Measurements from ENCODE around the gene FOXG1.

The FOXG1 gene

DNA sequence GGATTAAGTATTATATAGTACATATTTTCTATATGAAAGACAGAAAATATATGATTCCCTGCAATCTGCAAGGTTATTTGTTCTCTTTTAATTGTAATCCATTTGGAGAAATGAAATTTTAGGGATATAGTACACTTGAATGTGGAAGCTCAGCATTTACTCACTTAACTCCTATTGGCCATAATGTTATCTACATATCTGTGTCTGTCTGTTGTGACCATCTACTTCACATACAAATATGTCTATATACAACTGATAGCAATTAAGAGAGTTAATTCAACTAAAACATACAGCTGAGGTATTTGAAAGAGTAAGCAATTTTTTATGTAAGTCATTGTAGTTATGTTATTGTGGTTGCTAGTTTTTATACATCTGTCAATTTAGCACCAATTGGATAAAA lies 12.9 kb downstream of the FOXG1 start:
- Mint-ChIP-seq H3K4me3 (no peak overlapping the region), H3K4me1 (ENCODE audit: low read depth) (peaks cover 4% of the 10 kb centered on the region), H3K27me3 (peaks cover 65% of the 10 kb centered on the region), H3K36me3 (peaks cover 16% of the 10 kb centered on the region), H3K27ac (no peak overlapping the region), H3K9me3 (ENCODE audit: low read depth) (peaks cover 11% of the 10 kb centered on the region)

DNA sequence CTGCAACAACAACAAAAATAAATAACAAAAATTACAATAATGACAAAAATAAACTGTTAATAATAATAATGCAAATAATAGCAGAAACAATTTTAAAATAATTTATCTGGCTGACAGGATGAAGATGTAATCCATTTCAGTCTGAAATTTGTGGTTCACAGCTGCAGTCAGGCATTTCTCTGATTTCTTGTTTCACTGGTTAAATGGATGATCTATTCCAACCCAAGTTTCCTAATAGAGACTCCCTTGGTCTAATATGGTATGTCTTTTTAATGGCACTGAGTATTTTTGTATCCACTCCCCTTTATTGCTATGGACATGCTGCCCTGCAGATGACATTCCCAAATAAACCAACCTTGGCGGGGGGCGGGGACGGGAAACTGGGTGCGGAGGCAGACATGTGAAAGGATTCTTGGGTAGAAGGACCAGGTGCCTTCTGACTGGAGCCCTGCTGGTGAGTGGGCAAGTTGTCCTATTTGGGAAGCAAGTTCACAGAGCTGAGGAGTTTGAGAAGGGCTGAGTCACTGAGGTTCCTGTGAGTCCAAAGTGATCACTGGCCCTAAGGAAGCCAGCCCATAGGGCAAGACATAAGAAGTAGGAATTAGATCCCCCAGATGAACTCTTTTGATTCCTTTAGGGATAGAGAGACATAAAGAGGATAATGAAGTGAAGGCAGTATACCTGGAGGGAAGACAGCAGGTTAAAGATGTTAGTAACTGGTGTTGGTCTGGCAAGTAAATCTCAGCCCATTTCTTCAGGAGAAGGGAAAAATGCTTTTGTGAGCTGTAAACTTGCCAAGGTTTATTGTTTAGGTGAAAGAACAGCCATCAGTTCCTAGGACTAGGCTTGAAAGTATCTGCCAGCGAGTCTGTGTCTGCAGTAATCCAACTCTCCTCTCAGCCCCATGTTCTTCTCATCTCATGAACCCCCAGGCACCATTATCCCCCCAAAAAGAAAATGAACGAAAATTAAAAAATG lies 14.5 kb downstream of the FOXG1 start:
- Mint-ChIP-seq H3K36me3 (peaks cover 11% of the 10 kb centered on the region), H3K4me1 (ENCODE audit: low read depth) (peaks cover 10% of the 10 kb centered on the region), H3K4me3 (no peak overlapping the region), H3K9me3 (ENCODE audit: low read depth) (peaks cover 6% of the 10 kb centered on the region), H3K27me3 (peaks cover 55% of the 10 kb centered on the region), H3K27ac (no peak overlapping the region)

- Mint-ChIP-seq H3K4me3 (no peak overlapping the region), H3K27me3 (peaks cover 49% of the 10 kb centered on the region), H3K9me3 (ENCODE audit: low read depth) (no peaks in the 10 kb centered on the region), H3K36me3 (peaks cover 8% of the 10 kb centered on the region), H3K27ac (no peak overlapping the region), H3K4me1 (ENCODE audit: low read depth) (peaks cover 10% of the 10 kb centered on the region)
Observed at GRCh38 chr14:28782301-28782700, 15.7 kb downstream of the FOXG1 start.

DNA sequence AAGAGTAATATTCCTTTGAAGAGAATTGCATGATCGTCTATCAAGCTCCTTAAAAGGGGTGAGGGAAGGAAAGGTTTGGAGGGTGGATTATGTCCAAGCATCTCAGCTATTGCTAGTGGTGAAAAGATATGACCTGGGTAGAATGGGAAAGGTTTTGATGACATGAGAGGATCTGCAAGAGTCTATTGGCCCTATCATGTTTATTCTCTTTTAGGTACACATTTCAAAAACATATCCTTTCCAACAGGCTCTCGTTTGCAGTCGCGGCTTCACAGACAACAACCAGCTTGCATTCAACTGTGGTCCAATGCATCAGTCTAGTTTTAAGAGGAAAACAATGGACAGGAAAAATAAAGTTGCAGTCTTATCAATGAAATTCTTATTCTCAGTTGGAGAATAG lies 17.1 kb downstream of the FOXG1 start:
- Mint-ChIP-seq H3K4me1 (ENCODE audit: low read depth) (peaks cover 10% of the 10 kb centered on the region), H3K36me3 (peaks cover 7% of the 10 kb centered on the region), H3K27me3 (peaks cover 42% of the 10 kb centered on the region), H3K4me3 (no peak overlapping the region), H3K9me3 (ENCODE audit: low read depth) (peaks cover 4% of the 10 kb centered on the region), H3K27ac (no peak overlapping the region)

DNA sequence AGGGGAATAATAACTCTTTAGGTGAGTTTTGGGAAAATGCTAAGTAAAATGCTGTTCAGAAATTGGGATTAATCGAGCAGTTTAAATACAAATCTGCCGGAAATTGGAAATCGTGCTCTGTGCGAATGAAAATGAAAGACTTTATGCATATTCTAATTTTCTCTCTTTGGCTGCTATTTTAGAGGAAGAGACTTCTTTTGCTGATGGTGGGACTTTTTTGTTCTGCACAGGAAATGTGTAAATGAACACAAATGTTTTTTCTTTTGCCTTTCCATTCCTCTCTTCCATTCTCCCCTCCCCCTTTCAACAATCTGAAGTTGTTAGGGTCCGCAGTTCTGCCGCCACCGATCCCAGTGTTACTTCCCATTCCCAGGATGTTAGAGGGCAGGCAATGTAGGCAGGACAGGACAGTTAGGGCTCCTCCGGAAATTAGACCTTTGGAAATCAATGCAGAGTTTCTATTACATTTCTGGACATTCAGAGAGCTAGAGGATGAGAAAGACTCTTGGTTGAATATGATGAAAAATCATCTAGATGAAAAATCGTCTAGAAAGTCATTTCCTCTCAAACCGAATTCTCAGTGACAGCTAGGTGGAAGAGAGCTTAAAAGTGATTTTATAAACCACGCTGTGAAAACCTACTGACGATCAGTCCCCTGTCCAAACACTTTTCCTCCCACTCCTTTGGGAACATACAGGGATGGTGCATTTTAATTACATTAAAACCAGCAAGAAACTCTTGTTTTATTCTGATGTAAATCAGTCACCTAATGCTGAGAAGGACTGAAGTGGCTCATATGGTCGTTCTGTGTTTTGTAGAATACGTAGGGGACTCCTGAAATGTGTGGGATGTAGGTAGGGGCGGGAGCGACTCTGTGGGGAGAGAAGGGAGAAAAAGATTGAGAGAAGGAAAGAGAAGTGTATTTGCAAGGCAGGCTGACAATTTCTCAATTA lies 17.8 kb downstream of the FOXG1 start:
- Mint-ChIP-seq H3K27ac (no peak overlapping the region), H3K4me1 (ENCODE audit: low read depth) (peaks cover 10% of the 10 kb centered on the region), H3K36me3 (peaks cover 7% of the 10 kb centered on the region), H3K9me3 (ENCODE audit: low read depth) (peaks cover 4% of the 10 kb centered on the region), H3K4me3 (peak overlapping the region; percentile 62), H3K27me3 (peaks cover 40% of the 10 kb centered on the region)

DNA sequence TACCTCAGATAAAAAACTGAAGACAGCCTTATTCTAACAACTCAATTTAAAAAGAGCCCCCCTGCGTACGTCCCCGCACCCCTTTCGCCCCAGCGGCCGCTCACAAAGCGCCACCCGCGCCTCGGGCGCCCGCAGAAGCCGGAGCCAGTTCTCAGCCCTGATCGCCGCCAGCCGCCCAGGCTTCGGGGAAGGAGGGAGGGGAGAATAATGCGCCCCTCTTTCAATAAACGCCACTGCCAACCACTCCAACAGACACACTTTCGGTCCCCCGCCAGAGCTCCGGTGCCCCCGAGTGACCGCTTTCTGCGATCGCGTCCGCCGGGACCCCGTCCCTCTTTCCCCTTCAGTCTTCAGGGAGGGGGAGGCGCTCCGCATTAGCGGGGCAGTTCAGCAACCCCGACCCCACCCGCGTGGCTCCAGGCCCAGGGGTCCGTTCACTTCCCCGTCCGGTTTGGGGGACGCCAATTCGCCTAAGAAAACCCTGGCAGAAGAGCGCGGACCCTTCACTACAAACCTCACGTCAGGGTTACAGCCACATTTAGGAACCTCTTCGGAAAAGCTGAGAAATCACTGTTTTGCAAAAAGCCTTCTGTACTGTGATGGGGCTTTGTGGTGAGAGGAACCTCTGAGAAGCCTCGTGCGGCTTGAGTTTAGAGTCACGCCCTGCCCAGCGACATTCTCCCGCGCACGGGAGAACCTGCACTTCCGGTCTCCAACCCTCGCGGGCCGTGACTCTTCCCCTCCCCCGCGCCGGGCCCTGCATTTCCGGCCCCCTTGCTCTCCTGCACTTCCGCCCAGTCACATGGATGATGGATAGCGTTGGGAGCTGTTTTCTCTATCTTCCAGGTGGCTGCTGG lies 18.7 kb downstream of the FOXG1 start:
- H3K4me1 Mint-ChIP-seq (ENCODE audit: low read depth), result peaks cover 10% of the 10 kb centered on the region
- no peak overlapping the region for H3K4me3 Mint-ChIP-seq
- no peak overlapping the region for H3K27ac Mint-ChIP-seq
- peaks cover 5% of the 10 kb centered on the region for H3K36me3 Mint-ChIP-seq
- H3K9me3 Mint-ChIP-seq (ENCODE audit: low read depth), result peaks cover 4% of the 10 kb centered on the region
- H3K27me3 Mint-ChIP-seq, result peaks cover 34% of the 10 kb centered on the region

DNA sequence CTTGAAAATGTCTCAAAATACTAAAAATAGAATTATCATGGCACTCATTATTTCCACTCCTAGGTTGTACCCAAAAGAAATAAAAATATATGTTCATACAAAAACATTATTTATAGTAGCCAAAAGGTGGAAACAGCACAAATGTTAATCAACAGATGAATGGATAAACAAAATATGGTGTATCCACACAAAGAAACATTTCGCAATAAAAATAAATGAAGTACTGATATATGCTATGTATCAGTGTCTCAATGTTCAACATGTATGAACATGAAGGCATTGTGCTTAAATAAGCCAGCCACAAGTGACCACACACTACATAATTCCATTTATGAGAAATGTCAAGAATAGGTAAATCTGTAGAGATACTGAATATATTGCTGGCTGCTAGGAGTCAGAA lies 40.9 kb downstream of the FOXG1 start:
- Mint-ChIP-seq H3K27ac (no peak overlapping the region), H3K27me3 (no peaks in the 10 kb centered on the region), H3K4me3 (no peak overlapping the region), H3K9me3 (ENCODE audit: low read depth) (peaks cover 27% of the 10 kb centered on the region), H3K36me3 (no peaks in the 10 kb centered on the region), H3K4me1 (ENCODE audit: low read depth) (no peaks in the 10 kb centered on the region)

DNA sequence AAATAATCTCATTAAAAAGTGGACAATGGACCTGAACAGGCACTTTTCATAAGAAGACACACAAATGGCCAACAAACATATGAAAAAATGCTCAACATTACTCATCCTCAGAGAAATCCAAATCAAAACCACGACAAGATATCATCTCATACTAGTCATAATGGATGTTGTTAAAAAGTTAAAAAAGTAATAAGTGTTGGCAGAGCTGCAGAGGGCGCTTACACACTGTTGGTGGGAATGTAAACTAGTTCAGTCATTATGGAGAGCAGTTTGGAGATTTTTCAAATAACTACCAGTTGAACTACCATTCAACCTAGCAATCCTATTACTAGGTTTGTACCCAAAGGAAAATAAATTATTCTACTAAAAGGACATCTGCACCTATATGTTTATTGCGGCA lies 47.2 kb downstream of the FOXG1 start:
- Mint-ChIP-seq H3K36me3 (no peaks in the 10 kb centered on the region), H3K27ac (no peak overlapping the region), H3K4me1 (ENCODE audit: low read depth) (no peaks in the 10 kb centered on the region), H3K27me3 (no peaks in the 10 kb centered on the region), H3K4me3 (no peak overlapping the region), H3K9me3 (ENCODE audit: low read depth) (peaks cover 10% of the 10 kb centered on the region)

All from activated naive CD8-positive, alpha-beta T cell (primary cell).